Mucosa of stomach (tissue), 1 donor: ENCODE data around the gene C6orf132.

Source experiments
- H3K27me3 ChIP-seq: one replicate; pipeline ENCODE4 v1.7.0; 2013; ENCODE audit warnings: mild to moderate bottlenecking, low read length; ENCODE audit not compliant: control insufficient read depth, insufficient read depth
- H3K36me3 ChIP-seq: one replicate; pipeline ENCODE4 v1.7.0; 2013; ENCODE audit warnings: low read length; ENCODE audit not compliant: control insufficient read depth, insufficient read depth
- H3K4me1 ChIP-seq: one replicate; pipeline ENCODE4 v1.7.0; 2013; ENCODE audit warnings: mild to moderate bottlenecking, low read length; ENCODE audit not compliant: control insufficient read depth, insufficient read depth
- H3K4me3 ChIP-seq: one replicate; pipeline ENCODE4 v1.7.0; 2013; ENCODE audit warnings: low read length
- H3K9ac ChIP-seq: one replicate; pipeline ENCODE4 v1.7.0; 2013; ENCODE audit warnings: mild to moderate bottlenecking, low read length, moderate library complexity
- H3K9me3 ChIP-seq: one replicate; pipeline ENCODE4 v1.7.0; 2013; ENCODE audit warnings: mild to moderate bottlenecking, low read length, moderate library complexity; ENCODE audit not compliant: control insufficient read depth
- donor health status: Pancreatic carcinoma.

The C6orf132 gene

DNA sequence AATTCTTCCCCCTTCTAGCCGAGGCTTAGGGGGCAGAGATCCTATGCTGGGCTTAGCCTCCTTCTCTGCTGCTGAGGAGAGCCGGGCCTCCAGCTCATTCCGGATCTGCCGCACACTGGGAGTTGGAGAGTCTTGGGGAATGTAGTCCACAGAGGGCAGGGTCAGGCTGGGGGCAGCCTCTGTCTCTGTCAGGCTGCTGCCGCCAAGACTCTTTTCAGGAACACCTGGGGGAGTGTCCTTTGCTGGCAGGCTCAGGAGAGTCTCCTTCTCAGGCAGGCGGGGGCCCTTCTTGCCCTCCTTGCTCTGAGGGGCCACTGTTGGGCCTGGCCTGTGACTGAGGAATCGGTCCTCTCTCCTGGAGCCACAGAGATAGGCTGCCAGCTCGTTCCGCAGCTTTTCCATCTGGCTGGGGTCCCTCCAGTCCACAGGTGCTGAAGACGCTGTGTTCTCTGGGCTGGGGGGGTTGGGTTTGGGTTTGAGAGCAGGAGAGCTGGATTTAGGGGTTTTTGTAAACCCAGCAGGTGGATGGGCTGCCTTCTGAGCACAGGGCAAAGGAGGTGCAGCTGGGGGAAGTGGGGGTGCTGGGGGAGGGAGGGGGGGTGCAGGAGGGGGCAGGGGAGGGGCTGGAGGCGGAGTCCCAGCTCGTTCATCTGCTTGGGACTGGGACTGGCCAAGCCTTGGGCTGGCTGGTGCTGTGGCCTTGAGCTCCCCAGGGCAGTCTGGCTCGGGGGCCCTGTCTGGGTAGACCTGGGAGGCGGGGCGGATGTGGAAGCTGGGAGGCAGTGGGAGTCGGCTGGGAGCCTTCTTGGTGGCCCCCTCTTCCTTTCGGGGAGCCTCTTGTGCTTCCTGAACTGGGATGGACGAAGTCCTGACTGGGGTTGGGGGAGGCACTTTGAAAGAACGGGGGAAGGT is 36.1 kb downstream of the C6orf132 start:
- Histone ChIP-seq H3K36me3 (peaks cover 9% of the 10 kb centered on the region), H3K4me1 (peaks cover 51% of the 10 kb centered on the region), H3K9ac (no peak overlapping the region), H3K4me3 (no peak overlapping the region), H3K9me3 (no peaks in the 10 kb centered on the region), H3K27me3 (no peaks in the 10 kb centered on the region)

DNA sequence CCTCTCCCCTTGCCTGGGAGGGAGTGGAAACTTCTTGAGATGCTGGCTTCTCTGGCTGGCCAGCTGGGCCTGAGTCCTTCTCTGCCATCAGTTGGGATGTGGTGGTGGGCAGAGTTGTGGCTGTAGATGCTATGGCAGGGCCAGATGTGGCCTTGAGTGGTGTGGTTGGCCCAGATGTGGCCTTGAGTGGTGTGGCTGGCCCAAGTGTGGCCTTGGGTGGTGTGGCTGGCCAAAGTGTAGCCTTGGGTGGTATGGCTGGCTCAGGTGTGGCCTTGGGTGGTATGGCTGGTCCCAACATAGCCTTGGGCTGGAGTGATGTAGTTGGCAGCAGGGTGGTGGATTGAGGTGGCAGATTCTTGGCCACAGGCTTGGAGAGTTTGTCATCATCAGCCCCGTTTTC is 36.7 kb downstream of the C6orf132 start:
- no peaks in the 10 kb centered on the region for H3K27me3 ChIP-seq
- no peak overlapping the region for H3K9ac ChIP-seq
- peaks cover 9% of the 10 kb centered on the region for H3K36me3 ChIP-seq
- no peak overlapping the region for H3K4me3 ChIP-seq
- peaks cover 57% of the 10 kb centered on the region for H3K4me1 ChIP-seq
- no peaks in the 10 kb centered on the region for H3K9me3 ChIP-seq

DNA sequence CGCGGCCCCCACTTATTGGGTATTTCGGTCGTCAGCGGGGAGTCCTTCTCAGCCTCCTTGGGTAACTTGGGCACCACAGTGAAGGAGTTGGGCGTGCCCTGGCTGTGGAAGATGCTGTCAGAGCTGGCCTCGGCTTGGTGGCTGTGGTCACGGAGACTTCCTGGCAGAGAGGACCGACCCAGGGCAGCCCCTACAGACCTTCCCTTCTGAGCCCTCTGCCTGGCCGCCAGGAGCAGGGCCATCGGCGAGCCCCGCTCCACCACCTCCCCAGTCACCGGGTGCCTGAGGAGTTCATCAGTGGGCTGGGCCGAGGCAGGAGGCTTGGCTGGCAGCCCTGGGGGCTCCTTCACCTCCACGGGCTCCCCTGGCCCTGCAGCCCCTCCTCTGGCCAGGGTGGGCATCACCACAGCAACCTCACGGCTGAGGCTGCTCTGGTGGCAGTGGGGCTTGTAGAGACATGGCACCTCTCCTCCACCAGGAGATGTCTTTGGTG is 37.2 kb downstream of the C6orf132 start:
- Histone ChIP-seq H3K4me3 (no peak overlapping the region), H3K27me3 (no peaks in the 10 kb centered on the region), H3K4me1 (peaks cover 62% of the 10 kb centered on the region), H3K9me3 (no peaks in the 10 kb centered on the region), H3K9ac (no peak overlapping the region), H3K36me3 (peaks cover 9% of the 10 kb centered on the region)

DNA sequence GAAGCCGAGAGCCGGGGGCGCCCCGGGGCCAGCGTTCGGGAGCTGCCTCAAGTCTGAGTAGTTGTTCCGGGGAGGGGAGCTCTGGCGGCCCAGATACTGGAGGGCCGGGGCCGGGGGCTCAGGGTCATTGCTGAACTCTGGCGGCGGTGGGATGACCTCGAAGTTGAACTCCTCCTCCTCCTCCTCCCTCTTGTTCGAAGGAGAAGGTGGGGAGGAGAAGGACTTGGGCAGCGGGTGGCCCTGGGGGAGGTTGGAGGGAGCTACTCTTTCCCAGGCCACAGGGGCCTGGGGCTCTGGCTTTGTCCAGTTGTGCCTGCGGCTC is 37.7 kb downstream of the C6orf132 start:
- Histone ChIP-seq H3K27me3 (no peaks in the 10 kb centered on the region), H3K9me3 (no peaks in the 10 kb centered on the region), H3K4me1 (peaks cover 67% of the 10 kb centered on the region), H3K9ac (peak overlapping the region; percentile 60), H3K36me3 (peaks cover 9% of the 10 kb centered on the region), H3K4me3 (no peak overlapping the region)

DNA sequence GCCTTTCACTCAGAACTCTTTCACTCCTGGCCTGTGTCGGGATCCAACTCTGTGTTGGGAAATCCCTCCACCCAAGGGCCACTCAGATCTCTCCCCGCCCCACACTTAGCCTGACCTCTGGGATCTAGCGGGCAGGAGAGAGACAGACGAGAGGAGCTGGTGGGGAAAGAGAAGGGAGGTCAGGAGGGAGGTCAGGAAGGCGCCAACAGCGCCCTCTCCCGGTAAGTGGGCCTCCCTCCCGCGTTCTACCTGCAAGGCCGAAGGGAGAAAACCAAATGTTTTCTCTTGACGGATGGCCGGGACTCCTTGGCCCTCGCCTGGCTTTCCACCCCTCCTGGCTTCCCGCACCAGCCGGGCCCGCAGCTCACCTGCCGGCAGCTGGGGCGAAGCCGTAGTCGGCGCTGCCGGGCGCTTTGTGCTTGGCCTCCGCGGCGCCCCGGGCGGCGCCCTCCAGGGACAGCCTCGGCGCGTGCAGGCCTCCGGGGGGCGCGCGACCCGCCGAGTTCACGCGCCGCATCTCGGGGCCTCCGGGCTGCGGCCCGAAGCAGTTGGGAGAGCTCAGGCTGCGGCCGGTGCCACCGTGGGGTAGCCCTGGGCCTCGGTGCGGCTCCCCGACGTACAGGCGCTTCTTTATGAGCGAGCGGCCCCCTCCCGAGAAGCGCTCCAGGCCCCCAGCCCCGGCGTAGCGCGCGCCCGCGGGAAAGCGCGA is 38.2 kb downstream of the C6orf132 start:
- peaks cover 72% of the 10 kb centered on the region for H3K4me1 ChIP-seq
- no peaks in the 10 kb centered on the region for H3K27me3 ChIP-seq
- H3K4me3 ChIP-seq, result no peak overlapping the region
- H3K9me3 ChIP-seq, result no peaks in the 10 kb centered on the region
- H3K9ac ChIP-seq, result peak overlapping the region; percentile 60
- peaks cover 9% of the 10 kb centered on the region for H3K36me3 ChIP-seq

DNA sequence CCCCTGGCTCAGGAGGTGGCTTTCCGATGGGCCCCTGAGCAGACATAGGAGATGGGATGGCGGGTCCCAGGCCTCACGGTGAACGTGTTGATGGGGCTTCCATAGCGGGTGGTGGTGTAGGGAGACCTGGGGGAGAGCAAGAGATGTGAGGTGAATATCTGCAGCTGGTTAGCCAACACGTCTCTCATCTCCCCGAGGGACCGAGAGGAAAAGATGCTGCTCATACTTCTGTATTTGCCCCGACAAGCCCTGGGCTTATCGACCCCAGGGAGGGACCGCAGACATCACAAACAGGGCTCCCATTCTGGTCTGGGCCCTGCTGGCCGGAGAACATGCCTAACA is 38.7 kb downstream of the C6orf132 start:
- no peaks in the 10 kb centered on the region for H3K9me3 ChIP-seq
- no peaks in the 10 kb centered on the region for H3K27me3 ChIP-seq
- H3K4me3 ChIP-seq, result no peak overlapping the region
- H3K36me3 ChIP-seq, result peaks cover 9% of the 10 kb centered on the region
- peaks cover 77% of the 10 kb centered on the region for H3K4me1 ChIP-seq
- H3K9ac ChIP-seq, result peak overlapping the region; percentile 60

DNA sequence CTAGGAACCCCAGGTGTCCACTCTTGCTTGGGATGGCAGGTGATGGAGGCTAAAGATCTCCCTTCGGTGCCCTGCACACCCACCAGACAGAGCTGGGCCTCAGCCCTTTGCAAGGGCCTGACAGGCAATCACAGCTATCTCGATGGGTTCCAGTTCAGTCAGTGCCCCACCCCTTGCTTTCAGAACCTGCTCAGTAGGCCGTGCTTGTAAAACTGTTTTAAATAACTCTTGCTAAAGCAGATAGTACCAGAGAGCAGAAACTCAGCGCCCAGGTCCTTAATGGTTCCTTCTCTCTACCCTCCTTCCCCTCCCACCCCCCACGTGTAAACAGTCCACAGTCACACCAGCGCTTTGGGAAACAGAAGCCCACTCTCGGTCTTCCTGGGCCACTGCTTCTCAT is 39.2 kb downstream of the C6orf132 start:
- Histone ChIP-seq H3K4me3 (no peak overlapping the region), H3K4me1 (peaks cover 82% of the 10 kb centered on the region), H3K36me3 (peaks cover 9% of the 10 kb centered on the region), H3K27me3 (no peaks in the 10 kb centered on the region), H3K9ac (peak overlapping the region; percentile 60), H3K9me3 (no peaks in the 10 kb centered on the region)

DNA sequence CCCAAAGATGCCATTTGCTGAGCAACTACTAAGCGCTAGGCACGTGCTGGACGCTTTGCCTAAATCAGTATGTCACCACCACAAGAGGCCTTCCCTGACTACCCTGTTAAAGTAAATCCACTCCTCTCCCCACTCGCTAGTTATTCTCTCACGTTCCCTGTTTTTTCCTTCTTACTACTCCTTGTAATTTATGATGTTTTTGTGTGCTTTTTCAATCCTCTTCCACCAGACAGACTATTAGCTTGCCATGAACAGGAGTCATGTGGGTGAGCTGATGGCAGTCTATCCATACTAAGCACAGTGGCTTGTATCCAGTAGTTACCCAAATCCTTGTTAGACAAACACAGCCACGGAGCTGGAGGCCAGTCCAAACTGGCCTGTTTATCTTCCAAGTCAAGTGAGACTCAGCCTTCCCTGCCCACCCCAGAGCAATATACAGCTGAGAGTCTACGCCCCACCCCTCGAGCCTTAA is 41.2 kb downstream of the C6orf132 start:
- peaks cover 9% of the 10 kb centered on the region for H3K36me3 ChIP-seq
- H3K9ac ChIP-seq, result peak overlapping the region; percentile 55
- no peaks in the 10 kb centered on the region for H3K9me3 ChIP-seq
- no peak overlapping the region for H3K4me3 ChIP-seq
- no peaks in the 10 kb centered on the region for H3K27me3 ChIP-seq
- peaks cover 90% of the 10 kb centered on the region for H3K4me1 ChIP-seq

DNA sequence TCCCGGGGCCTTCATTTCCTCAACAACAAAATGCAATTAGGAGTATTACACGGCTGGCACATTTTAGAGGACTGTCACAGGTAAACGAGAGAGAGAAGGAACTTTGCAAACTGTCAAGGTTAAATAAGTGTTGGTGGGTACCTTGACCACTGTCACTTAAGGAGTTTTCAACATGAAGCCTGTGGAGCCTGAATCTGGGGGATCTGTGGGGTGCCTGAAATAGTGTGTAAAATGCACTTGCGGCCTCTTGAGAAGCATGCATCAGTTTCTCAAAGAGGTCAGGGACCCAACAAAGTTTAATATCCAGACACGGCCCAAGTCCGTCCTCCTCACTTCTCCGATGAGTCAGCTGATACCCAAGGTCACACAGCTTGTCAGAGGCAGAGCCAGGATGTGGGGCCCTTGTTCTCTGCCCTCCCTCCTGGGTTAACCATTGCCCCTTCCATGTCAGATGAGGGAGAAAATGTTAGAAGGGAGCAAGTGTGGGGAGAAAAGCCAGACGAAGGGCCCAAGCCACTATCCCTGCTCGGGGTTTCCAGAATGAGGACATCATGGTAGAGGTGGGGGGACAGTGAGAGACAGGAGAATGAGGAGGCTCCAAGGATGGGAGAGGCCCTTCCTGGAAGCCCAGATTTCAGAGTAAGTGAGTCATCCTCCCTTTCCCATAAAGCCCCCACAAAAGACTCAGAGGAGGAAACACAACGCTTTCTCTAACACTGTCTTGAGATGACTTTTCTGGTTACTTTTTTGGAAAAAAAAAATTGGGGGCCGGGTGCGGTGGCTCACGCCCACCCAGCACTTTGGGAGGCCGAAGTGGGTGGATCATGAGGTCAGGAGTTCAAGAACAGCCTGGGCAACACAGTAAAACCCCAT is 42.2 kb downstream of the C6orf132 start:
- H3K4me3 ChIP-seq, result no peak overlapping the region
- peaks cover 90% of the 10 kb centered on the region for H3K4me1 ChIP-seq
- H3K9me3 ChIP-seq, result no peaks in the 10 kb centered on the region
- no peaks in the 10 kb centered on the region for H3K27me3 ChIP-seq
- H3K36me3 ChIP-seq, result peaks cover 9% of the 10 kb centered on the region
- peak overlapping the region; percentile 50 for H3K9ac ChIP-seq

DNA sequence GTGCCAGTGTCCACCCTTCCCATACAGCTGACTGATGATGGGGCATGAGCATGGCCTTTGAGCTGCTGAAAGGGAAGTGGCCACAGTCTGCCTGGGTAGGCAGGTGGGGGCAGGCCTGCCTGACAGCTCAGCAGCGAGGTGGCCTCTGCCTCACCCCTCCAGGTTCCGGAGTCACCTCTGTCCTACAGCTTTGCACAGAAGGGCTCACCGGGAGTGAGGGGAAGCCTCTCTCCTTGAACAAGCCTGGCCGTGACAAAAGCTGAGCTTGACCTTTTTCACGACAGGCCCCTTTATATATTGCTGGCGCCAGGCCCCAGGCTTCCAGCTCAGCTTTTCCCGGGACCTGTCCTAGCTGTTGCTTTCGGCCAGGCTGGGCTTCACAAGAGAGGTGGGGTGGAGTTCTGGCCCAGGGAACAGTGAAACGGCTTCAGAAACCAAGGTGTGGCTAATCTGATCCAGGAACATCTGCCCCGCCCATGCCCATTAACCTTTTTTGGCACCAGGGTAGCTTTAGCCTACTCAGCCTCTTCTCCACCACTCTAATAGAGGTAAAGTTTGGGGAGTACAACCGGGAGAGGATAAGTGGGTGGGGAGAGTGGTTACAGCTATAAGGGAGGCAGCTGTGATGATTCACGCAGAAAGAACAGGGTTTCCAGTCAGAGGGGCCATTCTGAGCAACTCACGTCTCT is 42.9 kb downstream of the C6orf132 start:
- no peaks in the 10 kb centered on the region for H3K9me3 ChIP-seq
- H3K4me1 ChIP-seq, result peaks cover 84% of the 10 kb centered on the region
- H3K9ac ChIP-seq, result peak overlapping the region; percentile 50
- H3K36me3 ChIP-seq, result peaks cover 9% of the 10 kb centered on the region
- no peaks in the 10 kb centered on the region for H3K27me3 ChIP-seq
- no peak overlapping the region for H3K4me3 ChIP-seq

DNA sequence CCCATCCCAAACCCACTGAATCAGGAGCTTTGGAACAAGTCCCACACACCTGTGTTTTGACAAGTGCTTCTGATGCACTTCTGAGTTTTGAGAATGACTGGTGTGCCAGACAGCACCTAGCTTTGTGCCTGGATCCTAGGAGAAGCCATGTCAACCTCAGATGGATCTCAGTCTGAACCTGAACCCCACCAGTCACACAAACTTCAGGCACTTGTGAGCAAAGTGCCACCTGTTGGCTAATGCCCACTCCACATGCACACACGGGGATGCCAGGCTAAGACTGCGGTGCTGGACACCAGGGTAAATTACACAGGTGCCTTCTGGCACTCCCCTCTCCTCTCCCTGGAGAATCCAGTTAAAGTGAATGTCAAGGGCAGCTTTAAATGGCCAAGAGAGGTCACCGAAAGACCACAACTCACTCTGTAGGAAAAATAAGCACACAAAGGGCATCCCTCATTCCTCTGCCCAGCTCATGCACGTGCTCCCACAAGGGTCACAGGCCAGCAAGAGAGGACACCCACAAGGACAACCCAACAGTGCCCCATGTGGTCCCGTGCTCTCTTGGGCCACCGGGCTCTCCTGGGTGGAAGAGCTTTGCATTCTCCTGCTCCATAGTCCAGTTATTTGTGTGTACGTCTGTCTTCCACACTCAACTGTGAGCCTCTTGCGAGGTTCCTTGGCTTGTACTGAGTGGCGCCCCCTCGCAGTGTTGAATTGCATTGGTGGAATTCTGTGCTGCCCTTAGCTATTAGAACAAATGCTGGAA is 46.5 kb downstream of the C6orf132 start:
- no peaks in the 10 kb centered on the region for H3K27me3 ChIP-seq
- H3K9me3 ChIP-seq, result no peaks in the 10 kb centered on the region
- H3K36me3 ChIP-seq, result no peaks in the 10 kb centered on the region
- no peak overlapping the region for H3K4me3 ChIP-seq
- no peak overlapping the region for H3K9ac ChIP-seq
- H3K4me1 ChIP-seq, result peaks cover 56% of the 10 kb centered on the region
